ENCODE data around the gene IL32. TPM values are rescaled to one million over a fixed set of nuclear protein-coding genes. Genes with fewer than 3 reads are reported as not detected.
A peak's percentile ranks its signal among the peaks of the same experiment; 100 is the strongest.

The IL32 gene
- total and polyA plus RNA-seq, 2 experiments from 2014 or later, result 2.3 to 6.1 TPM

- Histone ChIP-seq H3K4me1 (ENCODE audit: insufficient read depth) (peaks cover 24% of the 10 kb centered on the region; the same call in 1 of the 2 replicates), H3K27ac (ENCODE audit: low read depth) (no peak within 1 kb of the TSS), H3K27me3 (ENCODE audit: insufficient read depth) (no peaks in the 10 kb centered on the region), H2AFZ (no peak within 1 kb of the TSS), H3K4me2 (peak within 1 kb of the TSS; percentile 96), H3F3A (replicated peaks; ENCODE audit: low read depth) (peaks cover 22% of the 10 kb centered on the region; the same call in 1 of the 2 replicates), H3K4me3 (peak within 1 kb of the TSS; percentile 84), H3K79me2 (replicated peaks; ENCODE audit: insufficient read depth) (no peaks in the 10 kb centered on the region), H4K20me1 (replicated peaks; ENCODE audit: insufficient read depth) (peaks cover 11% of the 10 kb centered on the region), H3K36me3 (ENCODE audit: insufficient read depth) (no peaks in the 10 kb centered on the region), H3K9me2 (ENCODE audit: insufficient read depth) (no peaks in the 10 kb centered on the region)
- peaks cover 30% of the 10 kb centered on the region for H3K4me1 Mint-ChIP-seq
- no peak for TF ChIP-seq STAT1 (IDR thresholded peaks at IDR 0.05; ENCODE audit: unreplicated experiment)
- TF ChIP-seq ZNF331 (CRISPR knock-in tag; IDR thresholded peaks at IDR 0.05; ENCODE audit: low read depth), result no peak
- no peak for TF ChIP-seq JUNB (IDR thresholded peaks at IDR 0.05; ENCODE audit: unreplicated experiment)
- peak; percentile 43; the same call in 1 of the 2 replicates for TF ChIP-seq ETS1 (IDR thresholded peaks at IDR 0.05)
- no peak for TF ChIP-seq ZNF462 (CRISPR knock-in tag; IDR thresholded peaks at IDR 0.05)
- TF ChIP-seq, protein P1, sequence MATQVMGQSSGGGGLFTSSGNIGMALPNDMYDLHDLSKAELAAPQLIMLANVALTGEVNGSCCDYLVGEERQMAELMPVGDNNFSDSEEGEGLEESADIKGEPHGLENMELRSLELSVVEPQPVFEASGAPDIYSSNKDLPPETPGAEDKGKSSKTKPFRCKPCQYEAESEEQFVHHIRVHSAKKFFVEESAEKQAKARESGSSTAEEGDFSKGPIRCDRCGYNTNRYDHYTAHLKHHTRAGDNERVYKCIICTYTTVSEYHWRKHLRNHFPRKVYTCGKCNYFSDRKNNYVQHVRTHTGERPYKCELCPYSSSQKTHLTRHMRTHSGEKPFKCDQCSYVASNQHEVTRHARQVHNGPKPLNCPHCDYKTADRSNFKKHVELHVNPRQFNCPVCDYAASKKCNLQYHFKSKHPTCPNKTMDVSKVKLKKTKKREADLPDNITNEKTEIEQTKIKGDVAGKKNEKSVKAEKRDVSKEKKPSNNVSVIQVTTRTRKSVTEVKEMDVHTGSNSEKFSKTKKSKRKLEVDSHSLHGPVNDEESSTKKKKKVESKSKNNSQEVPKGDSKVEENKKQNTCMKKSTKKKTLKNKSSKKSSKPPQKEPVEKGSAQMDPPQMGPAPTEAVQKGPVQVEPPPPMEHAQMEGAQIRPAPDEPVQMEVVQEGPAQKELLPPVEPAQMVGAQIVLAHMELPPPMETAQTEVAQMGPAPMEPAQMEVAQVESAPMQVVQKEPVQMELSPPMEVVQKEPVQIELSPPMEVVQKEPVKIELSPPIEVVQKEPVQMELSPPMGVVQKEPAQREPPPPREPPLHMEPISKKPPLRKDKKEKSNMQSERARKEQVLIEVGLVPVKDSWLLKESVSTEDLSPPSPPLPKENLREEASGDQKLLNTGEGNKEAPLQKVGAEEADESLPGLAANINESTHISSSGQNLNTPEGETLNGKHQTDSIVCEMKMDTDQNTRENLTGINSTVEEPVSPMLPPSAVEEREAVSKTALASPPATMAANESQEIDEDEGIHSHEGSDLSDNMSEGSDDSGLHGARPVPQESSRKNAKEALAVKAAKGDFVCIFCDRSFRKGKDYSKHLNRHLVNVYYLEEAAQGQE (IDR thresholded peaks at IDR 0.05; ENCODE audit: unreplicated experiment), result no peak
- peak; percentile 87 for TF ChIP-seq POLR2AphosphoS5 (IDR thresholded peaks at IDR 0.05; ENCODE audit: low read depth)
- no peak for TF ChIP-seq CREB1 (CRISPR knock-in tag; IDR thresholded peaks at IDR 0.05; ENCODE audit: low read depth)
- H3K36me3 Mint-ChIP-seq (ENCODE audit: low read depth), result peaks cover 22% of the 10 kb centered on the region
- ATAC-seq (peak; percentile 82), DNase-seq (ENCODE audit: low spot score) (peak; percentile 93)
- peak within 1 kb of the TSS; percentile 81 for H3K4me3 Mint-ChIP-seq
- H3K27ac Mint-ChIP-seq, result no peak within 1 kb of the TSS; the same call in 1 of the 2 replicates
- H3K9me3 Mint-ChIP-seq, result peaks cover 4% of the 10 kb centered on the region; the same call in 2 of the 3 replicates
- H3K27me3 Mint-ChIP-seq (ENCODE audit: insufficient read depth, low read depth, poor library complexity), result peaks cover 19% of the 10 kb centered on the region
Observed at GRCh38 chr16:3036726-3037315, 28.6 kb upstream of the IL32 start, which contains the start of gene BICDL2. Gene BICDL2, minus strand, starts transcription at chr16:3036944. Its CDS starts 1,448 bp downstream, at chr16:3035496.

All from GM23338 (cell line).